WTC11 (cell line): ENCODE data around the gene SEBOX. TPM values are rescaled to one million over a fixed set of nuclear protein-coding genes. Genes with fewer than 3 reads are reported as not detected.
A peak's percentile ranks its signal among the peaks of the same experiment; 100 is the strongest.

Source experiments
- ATAC-seq: fragments of 200-7000 bp; cut with Tn5 transposase; 2 replicates; pipeline ENCODE4 v1.10.0; 2021; ENCODE audit warnings: mild to moderate bottlenecking, moderate library complexity
- CTCF ChIA-PET: fragments of 300-600 bp; sonication (Branson Sonifier 250); formaldehyde crosslinking; loops from one replicate; lab custom pipeline; 2021; ENCODE audit warnings: antibody characterized with exemption; lab: Charles Lee
- POLR2A ChIA-PET: fragments of 350-600 bp; sonication (Branson Sonifier 250); formaldehyde crosslinking; loops from one replicate; lab custom pipeline; 2021; ENCODE audit warnings: antibody characterized with exemption; lab: Charles Lee
- DNase-seq: peaks from one replicate; pipeline ENCODE4 v3.0.0; 2021; ENCODE audit warnings: low spot score
- H3K27ac Mint-ChIP-seq: 2 replicates; pipeline ENCODE4 v1.8.0; 2021; ENCODE audit warnings: mixed read lengths
- H3K27me3 Mint-ChIP-seq: 2 replicates; pipeline ENCODE4 v1.8.0; 2021; ENCODE audit warnings: low read depth, mild to moderate bottlenecking, moderate library complexity, mixed read lengths
- H3K36me3 Mint-ChIP-seq: 2 replicates; pipeline ENCODE4 v1.8.0; 2021; ENCODE audit warnings: mixed read lengths
- H3K4me1 Mint-ChIP-seq: 2 replicates; pipeline ENCODE4 v1.8.0; 2022; ENCODE audit warnings: mixed read lengths
- H3K4me3 Mint-ChIP-seq: 2 replicates; pipeline ENCODE4 v1.8.0; 2021; ENCODE audit warnings: mild to moderate bottlenecking, moderate library complexity, mixed read lengths
- H3K9me3 Mint-ChIP-seq: 2 replicates; pipeline ENCODE4 v1.8.0; 2021; ENCODE audit warnings: mixed read lengths
- CBFB ChIP-seq: sonication (generic); formaldehyde crosslinking; IDR thresholded peaks from 2 replicates; pipeline ENCODE4 v1.8.1; 2022; ENCODE audit warnings: mild to moderate bottlenecking, low read depth, missing genetic modification reagents
- FOXP1 ChIP-seq: sonication (generic); formaldehyde crosslinking; IDR thresholded peaks from 2 replicates; pipeline ENCODE4 v1.8.0; 2022; ENCODE audit warnings: missing genetic modification reagents, mild to moderate bottlenecking, moderate library complexity, borderline replicate concordance
- MXD4 ChIP-seq: fragments of 250-450 bp; sonication (Bioruptor Pico); IDR thresholded peaks from 2 replicates; pipeline ENCODE4 v1.8.0; 2021; ENCODE audit warnings: mild to moderate bottlenecking, moderate library complexity, borderline replicate concordance
- MYBL2 ChIP-seq: sonication (generic); formaldehyde crosslinking; IDR thresholded peaks from 2 replicates; pipeline ENCODE4 v1.8.1; 2023; ENCODE audit warnings: mild to moderate bottlenecking, moderate library complexity, missing genetic modification reagents
- OVOL2 ChIP-seq: fragments of 250-450 bp; sonication (Bioruptor Pico); IDR thresholded peaks from 2 replicates; pipeline ENCODE4 v1.9.0; 2021; ENCODE audit warnings: mild to moderate bottlenecking, borderline replicate concordance
- RORB ChIP-seq: fragments of 250-450 bp; sonication (Bioruptor Pico); IDR thresholded peaks from 2 replicates; pipeline ENCODE4 v1.9.0; 2021; ENCODE audit warnings: mild to moderate bottlenecking
- SMAD3 ChIP-seq: sonication (generic); formaldehyde crosslinking; IDR thresholded peaks from 2 replicates; pipeline ENCODE4 v1.8.0; 2022; ENCODE audit warnings: missing genetic modification reagents, mild to moderate bottlenecking, borderline replicate concordance
- ZNF121 ChIP-seq: sonication (generic); formaldehyde crosslinking; IDR thresholded peaks from 2 replicates; pipeline ENCODE4 v1.8.0; 2023; ENCODE audit warnings: missing genetic modification reagents
- ZNF317 ChIP-seq: sonication (generic); formaldehyde crosslinking; IDR thresholded peaks from 2 replicates; pipeline ENCODE4 v1.8.1; 2023; ENCODE audit warnings: low read depth, mild to moderate bottlenecking, moderate library complexity, missing genetic modification reagents, borderline replicate concordance
- ZNF423 ChIP-seq: fragments of 250-450 bp; sonication (Bioruptor Pico); IDR thresholded peaks from 2 replicates; pipeline ENCODE4 v2.1.2; 2022; ENCODE audit warnings: mild to moderate bottlenecking, moderate library complexity
- total RNA-seq: library from RNA; stranded (reverse); gene quantifications from 3 replicates; pipeline ENCODE4 v1.2.3, GENCODE V29; 2021
- TF ChIP-seq, protein P1 (sequence below): fragments of 200-600 bp; IDR thresholded peaks from 2 replicates; pipeline ENCODE4 v1.8.0; 2022; ENCODE audit warnings: antibody characterized with exemption
- TF ChIP-seq, protein P2 (sequence below): sonication (generic); formaldehyde crosslinking; IDR thresholded peaks from 2 replicates; pipeline ENCODE4 v1.8.0; 2022; ENCODE audit warnings: mild to moderate bottlenecking, missing genetic modification reagents
- TF ChIP-seq, protein P3 (sequence below): sonication (generic); formaldehyde crosslinking; IDR thresholded peaks from 2 replicates; pipeline ENCODE4 v1.8.0; 2022; ENCODE audit warnings: mild to moderate bottlenecking, missing genetic modification reagents
- TF ChIP-seq, protein P4 (sequence below): sonication (generic); formaldehyde crosslinking; IDR thresholded peaks from 2 replicates; pipeline ENCODE4 v1.8.0; 2022; ENCODE audit warnings: mild to moderate bottlenecking, missing genetic modification reagents
- TF ChIP-seq, protein P5 (sequence below): sonication (generic); formaldehyde crosslinking; IDR thresholded peaks from 2 replicates; pipeline ENCODE4 v1.8.1; 2022; ENCODE audit warnings: mild to moderate bottlenecking, moderate library complexity, missing genetic modification reagents
- TF ChIP-seq, protein P6 (sequence below): fragments of 250-450 bp; sonication (Bioruptor Pico); IDR thresholded peaks from 2 replicates; pipeline ENCODE4 v1.9.0; 2021; ENCODE audit warnings: mild to moderate bottlenecking, borderline replicate concordance
- TF ChIP-seq, protein P7 (sequence below): fragments of 250-450 bp; sonication (Bioruptor Pico); conservative IDR thresholded peaks from 2 replicates; pipeline ENCODE4 v1.9.0; 2021; ENCODE audit warnings: mild to moderate bottlenecking
- TF ChIP-seq, protein P8 (sequence below): fragments of 250-450 bp; sonication (Bioruptor Pico); IDR thresholded peaks from 2 replicates; pipeline ENCODE4 v1.8.0; 2021; ENCODE audit warnings: mild to moderate bottlenecking
- TF ChIP-seq, protein P9 (sequence below): fragments of 250-450 bp; sonication (Bioruptor Pico); IDR thresholded peaks from 2 replicates; pipeline ENCODE4 v1.9.0; 2021; ENCODE audit warnings: moderate library complexity, mild to moderate bottlenecking, inconsistent platforms, borderline replicate concordance

Gene SEBOX
- total RNA-seq, 1 experiment from 2014 or later: not detected

DNA sequence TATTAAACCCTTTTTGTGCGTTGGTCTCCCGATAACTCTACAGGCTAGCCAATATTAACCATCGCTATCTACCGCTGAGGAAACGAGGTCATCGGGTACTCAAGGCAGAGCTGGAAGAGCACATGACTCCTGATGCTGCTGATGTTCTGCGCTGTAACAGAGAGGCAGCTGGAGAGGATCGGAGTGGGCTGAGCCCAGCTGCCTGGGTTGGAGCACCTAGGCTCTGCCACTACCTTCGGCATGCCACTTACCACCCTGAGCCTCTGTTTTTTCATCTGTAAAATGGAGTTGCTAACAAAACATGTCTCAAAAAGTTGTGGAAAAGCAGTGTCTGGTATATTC, 41.4 kb upstream of the SEBOX start (continued):
- TF ChIP-seq, protein P1, sequence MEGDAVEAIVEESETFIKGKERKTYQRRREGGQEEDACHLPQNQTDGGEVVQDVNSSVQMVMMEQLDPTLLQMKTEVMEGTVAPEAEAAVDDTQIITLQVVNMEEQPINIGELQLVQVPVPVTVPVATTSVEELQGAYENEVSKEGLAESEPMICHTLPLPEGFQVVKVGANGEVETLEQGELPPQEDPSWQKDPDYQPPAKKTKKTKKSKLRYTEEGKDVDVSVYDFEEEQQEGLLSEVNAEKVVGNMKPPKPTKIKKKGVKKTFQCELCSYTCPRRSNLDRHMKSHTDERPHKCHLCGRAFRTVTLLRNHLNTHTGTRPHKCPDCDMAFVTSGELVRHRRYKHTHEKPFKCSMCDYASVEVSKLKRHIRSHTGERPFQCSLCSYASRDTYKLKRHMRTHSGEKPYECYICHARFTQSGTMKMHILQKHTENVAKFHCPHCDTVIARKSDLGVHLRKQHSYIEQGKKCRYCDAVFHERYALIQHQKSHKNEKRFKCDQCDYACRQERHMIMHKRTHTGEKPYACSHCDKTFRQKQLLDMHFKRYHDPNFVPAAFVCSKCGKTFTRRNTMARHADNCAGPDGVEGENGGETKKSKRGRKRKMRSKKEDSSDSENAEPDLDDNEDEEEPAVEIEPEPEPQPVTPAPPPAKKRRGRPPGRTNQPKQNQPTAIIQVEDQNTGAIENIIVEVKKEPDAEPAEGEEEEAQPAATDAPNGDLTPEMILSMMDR: no peak
- TF ChIP-seq, protein P2, sequence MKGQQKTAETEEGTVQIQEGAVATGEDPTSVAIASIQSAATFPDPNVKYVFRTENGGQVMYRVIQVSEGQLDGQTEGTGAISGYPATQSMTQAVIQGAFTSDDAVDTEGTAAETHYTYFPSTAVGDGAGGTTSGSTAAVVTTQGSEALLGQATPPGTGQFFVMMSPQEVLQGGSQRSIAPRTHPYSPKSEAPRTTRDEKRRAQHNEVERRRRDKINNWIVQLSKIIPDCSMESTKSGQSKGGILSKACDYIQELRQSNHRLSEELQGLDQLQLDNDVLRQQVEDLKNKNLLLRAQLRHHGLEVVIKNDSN (CRISPR knock-in tag): peak; percentile 36; the same call in 1 of the 2 replicates
- 0 out of 2 replicates have a peak, but pooled peaks have one; percentile 21 for TF ChIP-seq SMAD3 (CRISPR knock-in tag)

DNA sequence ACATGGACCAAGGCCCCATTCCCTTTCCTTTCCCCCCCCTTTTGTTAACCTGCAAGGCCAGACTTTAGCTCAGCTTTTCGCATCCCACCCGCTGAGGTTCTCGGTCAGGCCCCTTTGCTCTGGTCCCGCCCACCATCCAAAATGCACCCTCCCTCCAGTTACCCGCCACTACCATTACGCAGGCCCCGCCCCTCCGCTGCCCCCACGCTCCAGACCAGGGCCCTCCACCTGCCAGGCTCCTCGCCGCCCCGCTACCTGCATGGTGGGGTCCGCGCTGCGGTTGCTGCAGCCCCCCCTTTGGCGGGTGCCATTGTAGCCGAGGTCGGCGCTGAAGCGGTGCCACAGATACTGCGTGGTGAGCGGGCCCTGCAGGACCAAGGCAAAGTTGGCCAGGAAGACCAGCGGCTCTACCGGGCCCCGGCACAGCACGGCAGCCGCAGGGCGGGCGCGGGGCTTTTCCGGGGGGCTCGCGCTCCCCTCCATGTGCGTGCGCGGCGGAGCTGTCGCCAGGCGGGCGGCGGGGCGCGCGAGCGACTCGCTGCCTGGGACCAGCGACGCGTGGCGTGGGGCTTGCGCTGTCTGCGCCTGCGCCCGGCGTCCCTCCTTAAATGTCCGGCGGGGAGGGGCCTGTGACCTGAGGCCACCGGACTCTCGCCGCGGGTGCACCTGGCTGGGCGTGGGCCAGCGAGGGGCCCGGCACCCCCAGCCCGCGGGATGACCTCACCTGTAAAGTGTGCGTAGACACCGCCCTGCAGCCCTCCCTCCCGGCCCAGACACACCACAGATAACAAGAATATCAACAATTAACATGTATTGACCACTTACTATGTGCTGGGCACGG, 40.9 kb upstream of the SEBOX start, which contains the start of gene SLC46A1:
Gene SLC46A1, minus strand, starts transcription at position 581 of the 841 bp plus-strand sequence. Its CDS starts 98 bp downstream, at position 483.
- peak within 1 kb of the TSS; percentile 78 for H3K4me3 Mint-ChIP-seq
- ChIA-PET CTCF (interaction anchor here (0.6 to 3.7 kb wide), 16 partner anchors 9 to 154 kb away, joined by 3 to 62 read pairs (median 6); partner anchors contain the start of genes IFT20, SARM1, TNFAIP1 and VTN), POLR2A (no interaction called here)
- H3K4me1 Mint-ChIP-seq: peaks cover 78% of the 10 kb centered on the region
- no peaks in the 10 kb centered on the region for H3K36me3 Mint-ChIP-seq
- ATAC-seq (peak; percentile 53), DNase-seq (peak; percentile 80)
- peaks cover 31% of the 10 kb centered on the region for H3K27me3 Mint-ChIP-seq
- no peaks in the 10 kb centered on the region for H3K9me3 Mint-ChIP-seq
- H3K27ac Mint-ChIP-seq: peak within 1 kb of the TSS; percentile 87
- TF ChIP-seq, protein P3, sequence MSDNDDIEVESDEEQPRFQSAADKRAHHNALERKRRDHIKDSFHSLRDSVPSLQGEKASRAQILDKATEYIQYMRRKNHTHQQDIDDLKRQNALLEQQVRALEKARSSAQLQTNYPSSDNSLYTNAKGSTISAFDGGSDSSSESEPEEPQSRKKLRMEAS (CRISPR knock-in tag): no peak
- TF ChIP-seq MYBL2 (peak; percentile 66; the same call in 1 of the 2 replicates), OVOL2 (no peak), CBFB (CRISPR knock-in tag) (no peak), MXD4 (CRISPR knock-in tag) (no peak), RORB (CRISPR knock-in tag) (no peak), ZNF317 (CRISPR knock-in tag) (no peak), ZNF423 (CRISPR knock-in tag) (no peak), ZNF121 (0 out of 2 replicates have a peak, but pooled peaks have one; percentile 21), FOXP1 (CRISPR knock-in tag) (peak; percentile 70)
- TF ChIP-seq, protein P4, sequence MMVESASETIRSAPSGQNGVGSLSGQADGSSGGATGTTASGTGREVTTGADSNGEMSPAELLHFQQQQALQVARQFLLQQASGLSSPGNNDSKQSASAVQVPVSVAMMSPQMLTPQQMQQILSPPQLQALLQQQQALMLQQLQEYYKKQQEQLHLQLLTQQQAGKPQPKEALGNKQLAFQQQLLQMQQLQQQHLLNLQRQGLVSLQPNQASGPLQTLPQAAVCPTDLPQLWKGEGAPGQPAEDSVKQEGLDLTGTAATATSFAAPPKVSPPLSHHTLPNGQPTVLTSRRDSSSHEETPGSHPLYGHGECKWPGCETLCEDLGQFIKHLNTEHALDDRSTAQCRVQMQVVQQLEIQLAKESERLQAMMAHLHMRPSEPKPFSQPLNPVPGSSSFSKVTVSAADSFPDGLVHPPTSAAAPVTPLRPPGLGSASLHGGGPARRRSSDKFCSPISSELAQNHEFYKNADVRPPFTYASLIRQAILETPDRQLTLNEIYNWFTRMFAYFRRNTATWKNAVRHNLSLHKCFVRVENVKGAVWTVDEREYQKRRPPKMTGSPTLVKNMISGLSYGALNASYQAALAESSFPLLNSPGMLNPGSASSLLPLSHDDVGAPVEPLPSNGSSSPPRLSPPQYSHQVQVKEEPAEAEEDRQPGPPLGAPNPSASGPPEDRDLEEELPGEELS (CRISPR knock-in tag): peak; percentile 64; the same call in 1 of the 2 replicates
- TF ChIP-seq, protein P5, sequence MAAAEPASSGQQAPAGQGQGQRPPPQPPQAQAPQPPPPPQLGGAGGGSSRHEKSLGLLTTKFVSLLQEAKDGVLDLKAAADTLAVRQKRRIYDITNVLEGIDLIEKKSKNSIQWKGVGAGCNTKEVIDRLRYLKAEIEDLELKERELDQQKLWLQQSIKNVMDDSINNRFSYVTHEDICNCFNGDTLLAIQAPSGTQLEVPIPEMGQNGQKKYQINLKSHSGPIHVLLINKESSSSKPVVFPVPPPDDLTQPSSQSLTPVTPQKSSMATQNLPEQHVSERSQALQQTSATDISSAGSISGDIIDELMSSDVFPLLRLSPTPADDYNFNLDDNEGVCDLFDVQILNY (CRISPR knock-in tag): peak; percentile 39; the same call in 1 of the 2 replicates
- TF ChIP-seq, protein P6, sequence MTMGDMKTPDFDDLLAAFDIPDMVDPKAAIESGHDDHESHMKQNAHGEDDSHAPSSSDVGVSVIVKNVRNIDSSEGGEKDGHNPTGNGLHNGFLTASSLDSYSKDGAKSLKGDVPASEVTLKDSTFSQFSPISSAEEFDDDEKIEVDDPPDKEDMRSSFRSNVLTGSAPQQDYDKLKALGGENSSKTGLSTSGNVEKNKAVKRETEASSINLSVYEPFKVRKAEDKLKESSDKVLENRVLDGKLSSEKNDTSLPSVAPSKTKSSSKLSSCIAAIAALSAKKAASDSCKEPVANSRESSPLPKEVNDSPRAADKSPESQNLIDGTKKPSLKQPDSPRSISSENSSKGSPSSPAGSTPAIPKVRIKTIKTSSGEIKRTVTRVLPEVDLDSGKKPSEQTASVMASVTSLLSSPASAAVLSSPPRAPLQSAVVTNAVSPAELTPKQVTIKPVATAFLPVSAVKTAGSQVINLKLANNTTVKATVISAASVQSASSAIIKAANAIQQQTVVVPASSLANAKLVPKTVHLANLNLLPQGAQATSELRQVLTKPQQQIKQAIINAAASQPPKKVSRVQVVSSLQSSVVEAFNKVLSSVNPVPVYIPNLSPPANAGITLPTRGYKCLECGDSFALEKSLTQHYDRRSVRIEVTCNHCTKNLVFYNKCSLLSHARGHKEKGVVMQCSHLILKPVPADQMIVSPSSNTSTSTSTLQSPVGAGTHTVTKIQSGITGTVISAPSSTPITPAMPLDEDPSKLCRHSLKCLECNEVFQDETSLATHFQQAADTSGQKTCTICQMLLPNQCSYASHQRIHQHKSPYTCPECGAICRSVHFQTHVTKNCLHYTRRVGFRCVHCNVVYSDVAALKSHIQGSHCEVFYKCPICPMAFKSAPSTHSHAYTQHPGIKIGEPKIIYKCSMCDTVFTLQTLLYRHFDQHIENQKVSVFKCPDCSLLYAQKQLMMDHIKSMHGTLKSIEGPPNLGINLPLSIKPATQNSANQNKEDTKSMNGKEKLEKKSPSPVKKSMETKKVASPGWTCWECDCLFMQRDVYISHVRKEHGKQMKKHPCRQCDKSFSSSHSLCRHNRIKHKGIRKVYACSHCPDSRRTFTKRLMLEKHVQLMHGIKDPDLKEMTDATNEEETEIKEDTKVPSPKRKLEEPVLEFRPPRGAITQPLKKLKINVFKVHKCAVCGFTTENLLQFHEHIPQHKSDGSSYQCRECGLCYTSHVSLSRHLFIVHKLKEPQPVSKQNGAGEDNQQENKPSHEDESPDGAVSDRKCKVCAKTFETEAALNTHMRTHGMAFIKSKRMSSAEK (CRISPR knock-in tag): no peak
- TF ChIP-seq, protein P7, sequence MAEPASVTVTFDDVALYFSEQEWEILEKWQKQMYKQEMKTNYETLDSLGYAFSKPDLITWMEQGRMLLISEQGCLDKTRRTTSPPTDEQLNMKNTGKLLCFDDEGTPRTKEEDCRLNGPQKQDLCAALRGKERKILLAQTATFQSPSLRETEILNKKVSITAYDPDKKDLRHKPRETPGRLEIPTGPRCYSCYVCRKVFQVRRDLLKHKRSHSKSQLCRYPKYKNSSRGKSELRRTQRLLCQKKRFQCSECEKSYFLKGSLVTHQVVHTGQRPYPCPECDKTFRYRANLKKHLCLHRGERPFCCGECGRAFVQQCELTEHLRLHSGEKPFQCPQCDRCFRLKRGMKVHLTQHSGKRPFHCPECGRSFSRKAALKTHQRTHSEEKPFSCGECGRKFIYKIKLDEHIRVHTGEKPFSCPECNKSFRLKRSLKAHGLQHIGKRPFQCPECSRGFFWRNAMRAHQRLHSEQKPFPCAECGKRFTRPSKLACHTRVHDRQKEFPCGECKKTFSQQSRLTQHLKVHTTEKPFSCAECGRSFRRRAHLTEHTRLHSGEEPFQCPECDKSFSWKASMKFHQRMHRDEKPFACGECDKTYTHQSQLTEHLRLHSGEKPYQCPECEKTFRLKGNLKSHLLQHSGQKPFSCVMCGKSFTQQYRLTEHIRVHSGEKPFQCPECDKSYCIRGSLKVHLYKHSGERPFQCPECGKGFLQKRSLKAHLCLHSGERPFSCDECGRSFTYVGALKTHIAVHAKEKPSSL (CRISPR knock-in tag): no peak
- TF ChIP-seq, protein P8, sequence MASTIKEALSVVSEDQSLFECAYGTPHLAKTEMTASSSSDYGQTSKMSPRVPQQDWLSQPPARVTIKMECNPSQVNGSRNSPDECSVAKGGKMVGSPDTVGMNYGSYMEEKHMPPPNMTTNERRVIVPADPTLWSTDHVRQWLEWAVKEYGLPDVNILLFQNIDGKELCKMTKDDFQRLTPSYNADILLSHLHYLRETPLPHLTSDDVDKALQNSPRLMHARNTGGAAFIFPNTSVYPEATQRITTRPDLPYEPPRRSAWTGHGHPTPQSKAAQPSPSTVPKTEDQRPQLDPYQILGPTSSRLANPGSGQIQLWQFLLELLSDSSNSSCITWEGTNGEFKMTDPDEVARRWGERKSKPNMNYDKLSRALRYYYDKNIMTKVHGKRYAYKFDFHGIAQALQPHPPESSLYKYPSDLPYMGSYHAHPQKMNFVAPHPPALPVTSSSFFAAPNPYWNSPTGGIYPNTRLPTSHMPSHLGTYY (CRISPR knock-in tag): no peak
- TF ChIP-seq, protein P9, sequence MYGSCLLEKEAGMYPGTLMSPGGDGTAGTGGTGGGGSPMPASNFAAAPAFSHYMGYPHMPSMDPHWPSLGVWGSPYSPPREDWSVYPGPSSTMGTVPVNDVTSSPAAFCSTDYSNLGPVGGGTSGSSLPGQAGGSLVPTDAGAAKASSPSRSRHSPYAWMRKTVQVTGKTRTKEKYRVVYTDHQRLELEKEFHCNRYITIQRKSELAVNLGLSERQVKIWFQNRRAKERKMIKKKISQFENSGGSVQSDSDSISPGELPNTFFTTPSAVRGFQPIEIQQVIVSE (CRISPR knock-in tag): no peak
